GM21360 (cell line): ENCODE results near the gene PEBP1.

Experiments used
- ATAC-seq: cut with Tn5 transposase; IDR thresholded peaks from one replicate; pipeline ENCODE4 v1.9.1; 2021; ENCODE audit warnings: mild to moderate bottlenecking, moderate library complexity; ENCODE audit not compliant: unreplicated experiment

Gene PEBP1

GRCh38 chr12:118190266-118190665, 54.3 kb downstream of the PEBP1 start:
- no peak for ATAC-seq

- ATAC-seq, result no peak
These were observed 57.6 kb downstream of the PEBP1 start for GRCh38 chr12:118193477-118193876.

- no peak for ATAC-seq
These were observed 58.0 kb downstream of the PEBP1 start for GRCh38 chr12:118193958-118194357.
